Central memory CD4-positive, alpha-beta T cell (primary cell): Measurements from ENCODE around the gene PANK3.
A peak's percentile ranks its signal among the peaks of the same experiment; 100 is the strongest.
"Not testable (repeated sequence)": the region's sequence is repeated elsewhere in the genome, so short reads cannot be mapped to it uniquely, and the experiment has no call there.

ENCODE experiments used
- DNase-seq: peaks from one replicate; pipeline ENCODE4 v3.0.0; 2022
- total RNA-seq, 3 experiments: gene quantifications; one replicate each; lab custom pipeline; 2026; lab: John Stamatoyannopoulos, UW

Gene PANK3
- total RNA-seq = 115 to 237 (median 234) reads per million in 3 experiments

DNA sequence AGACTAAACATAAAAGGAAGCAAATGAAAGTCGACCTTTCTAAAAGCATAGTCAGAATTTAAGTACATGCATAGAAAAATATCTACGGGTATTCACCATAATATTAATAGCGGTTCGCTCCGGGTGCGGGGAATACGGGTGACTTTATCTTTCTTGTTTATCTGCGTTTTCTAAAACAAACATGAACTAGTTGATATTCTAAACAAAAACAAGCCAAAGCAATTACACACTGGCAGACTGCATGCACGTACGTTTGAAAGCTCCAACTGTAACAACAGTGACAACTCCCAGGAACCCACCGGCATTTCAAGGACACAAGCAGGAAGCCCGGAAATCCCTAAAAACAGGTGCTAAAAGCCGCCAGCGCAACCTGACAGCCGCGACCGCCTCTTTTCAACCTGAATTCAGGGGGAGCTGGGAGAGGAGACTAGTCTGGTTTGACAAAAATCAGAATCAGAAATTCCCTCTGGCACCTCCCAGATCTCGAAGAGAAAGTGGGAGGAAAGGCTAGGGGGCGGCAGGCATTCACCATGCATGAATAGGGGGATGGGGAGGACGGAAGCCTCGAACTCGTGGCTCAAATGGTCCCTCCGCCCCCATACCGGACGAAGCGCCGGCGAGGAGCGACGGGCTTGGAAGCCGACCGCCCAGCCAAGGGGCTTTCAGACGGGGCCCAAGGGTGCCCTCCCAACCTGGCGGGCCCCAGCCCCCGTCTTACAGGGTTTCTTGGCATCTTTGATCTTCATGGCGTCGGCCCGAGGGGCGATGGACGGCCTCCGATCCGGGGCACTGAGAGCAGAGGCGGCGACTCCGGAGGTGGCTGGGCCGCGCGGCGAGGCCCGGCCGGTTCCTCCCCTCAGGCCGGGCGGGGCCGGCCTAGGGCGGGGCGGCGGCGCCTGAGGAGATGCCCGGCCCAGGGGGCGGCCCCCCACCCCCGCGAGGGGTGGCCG lies at the start of gene PANK3:
Gene PANK3, minus strand, starts transcription at position 831 of the 950 bp plus-strand sequence. Its CDS starts 85 bp downstream, at position 746.
- DNase-seq = no peak

DNA sequence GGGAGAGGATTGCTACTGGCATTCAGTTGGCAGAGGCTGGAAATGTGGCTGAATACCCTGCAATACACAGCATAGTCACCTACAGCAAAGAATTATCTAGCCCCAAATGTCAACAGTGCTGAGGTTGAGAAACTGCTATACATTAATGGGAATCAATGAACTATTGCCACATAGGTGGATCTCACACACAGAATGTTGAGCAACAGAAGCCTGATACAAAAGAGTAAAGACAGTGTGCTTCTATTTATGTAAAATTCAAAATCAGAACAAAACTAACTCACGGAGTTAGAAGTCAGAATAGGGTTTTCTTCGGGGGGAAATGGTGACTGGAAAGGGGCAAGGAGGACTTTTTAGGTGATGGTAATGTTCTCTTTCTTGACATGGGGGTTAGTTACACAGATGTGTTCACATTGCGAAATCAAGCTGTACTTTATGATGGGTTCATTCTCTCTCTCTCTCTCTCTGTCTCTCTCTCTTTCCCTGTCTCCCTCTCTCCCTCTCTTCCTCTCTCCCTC lies 45.7 kb upstream of the PANK3 start:
- DNase-seq = no peak

DNA sequence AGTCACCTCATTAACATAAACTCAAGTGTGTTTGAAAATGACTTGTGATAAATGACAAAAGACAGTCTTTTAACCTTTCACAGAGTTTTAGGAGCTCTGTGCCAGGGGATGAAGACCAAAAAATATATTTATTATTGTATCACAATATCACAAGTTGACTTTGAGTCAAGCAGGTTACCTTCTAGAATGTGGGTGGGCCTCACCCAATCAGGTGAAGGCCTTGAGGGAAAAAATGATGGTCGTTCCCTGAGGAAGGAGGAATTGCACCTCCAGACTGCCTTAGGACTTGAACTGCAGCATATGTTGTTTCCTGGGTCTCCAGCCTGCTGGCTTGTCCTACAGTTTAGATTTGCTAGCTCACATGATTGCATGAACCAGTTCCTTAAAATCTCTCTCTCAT lies 41.6 kb upstream of the PANK3 start:
- no peak for DNase-seq

DNA sequence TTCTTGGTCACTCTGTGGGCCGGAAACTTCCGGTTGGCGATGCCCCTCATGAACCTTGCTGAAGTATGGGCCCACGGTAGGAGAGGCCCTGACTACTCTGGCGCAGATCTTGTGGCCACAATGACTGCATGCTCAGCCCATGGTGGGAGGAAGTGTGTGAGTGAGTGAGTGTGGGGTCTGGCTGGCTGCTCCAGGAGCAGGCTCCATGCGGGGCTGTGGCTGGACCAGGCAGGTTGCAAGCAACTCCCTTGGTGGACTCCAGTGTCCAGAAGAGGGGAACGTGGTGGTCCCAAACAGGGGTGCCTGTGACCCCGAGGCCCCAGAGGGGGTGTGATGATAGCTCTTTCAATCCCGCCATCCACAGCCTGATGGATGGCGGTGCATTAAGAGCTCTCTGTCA lies 35.5 kb upstream of the PANK3 start:
- DNase-seq = no peak

DNA sequence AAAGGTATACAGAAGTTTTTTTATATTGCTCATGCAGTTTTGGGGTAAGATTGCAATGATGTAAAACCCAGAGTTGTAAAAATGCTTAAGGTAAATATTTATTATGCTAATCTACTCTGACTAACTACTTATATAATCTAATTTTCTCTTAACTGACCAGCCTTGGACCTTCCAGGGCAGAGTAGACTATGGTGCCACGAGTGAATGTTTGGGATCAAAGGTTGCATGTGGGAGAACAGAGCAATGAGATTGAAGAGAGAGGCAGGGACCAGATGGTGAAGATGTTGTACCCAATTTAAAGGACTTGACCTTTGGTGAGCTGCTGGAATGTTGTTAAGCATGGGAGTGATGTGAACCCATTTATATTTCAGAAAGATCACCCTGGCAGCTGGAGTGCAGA lies 34.8 kb upstream of the PANK3 start:
- DNase-seq = no peak

DNA sequence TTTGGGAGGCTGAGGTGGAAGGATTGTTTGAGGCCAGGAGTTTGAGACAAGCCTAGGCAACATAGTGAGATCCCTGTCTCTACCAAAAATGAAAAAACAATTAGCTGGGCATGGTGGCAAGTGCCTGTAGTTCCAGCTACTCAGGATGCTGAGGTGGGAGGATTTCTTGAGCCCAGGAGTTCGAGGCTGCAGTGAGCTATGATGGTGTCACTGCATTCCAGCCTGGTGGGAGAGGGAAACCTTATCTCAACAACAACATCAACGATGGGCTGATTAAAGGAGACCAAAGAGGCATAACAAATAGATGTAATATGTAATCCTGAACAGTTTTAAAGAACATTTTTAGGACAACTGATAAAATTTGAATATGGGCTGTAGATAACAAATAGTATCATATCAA lies 34.2 kb upstream of the PANK3 start:
- DNase-seq = no peak

DNA sequence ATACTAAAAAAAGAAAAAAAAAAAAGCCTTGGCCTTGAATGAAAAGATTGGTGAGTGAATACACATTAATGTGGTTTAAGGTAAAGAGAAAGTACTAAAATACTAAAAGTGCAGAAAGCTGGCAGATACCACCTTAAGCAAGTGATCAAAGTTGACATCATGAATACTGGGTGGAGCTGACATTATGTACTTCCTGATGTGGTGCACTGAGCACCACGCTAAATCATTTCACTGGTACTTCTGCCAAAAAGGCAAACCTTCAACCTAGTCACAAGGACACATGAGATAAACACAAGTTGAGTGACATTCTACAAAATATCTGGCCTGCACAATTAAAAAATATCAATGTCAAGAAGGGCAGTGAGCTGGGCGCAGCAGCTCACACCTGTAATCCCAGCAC lies 33.8 kb upstream of the PANK3 start:
- DNase-seq = peak; percentile 46

DNA sequence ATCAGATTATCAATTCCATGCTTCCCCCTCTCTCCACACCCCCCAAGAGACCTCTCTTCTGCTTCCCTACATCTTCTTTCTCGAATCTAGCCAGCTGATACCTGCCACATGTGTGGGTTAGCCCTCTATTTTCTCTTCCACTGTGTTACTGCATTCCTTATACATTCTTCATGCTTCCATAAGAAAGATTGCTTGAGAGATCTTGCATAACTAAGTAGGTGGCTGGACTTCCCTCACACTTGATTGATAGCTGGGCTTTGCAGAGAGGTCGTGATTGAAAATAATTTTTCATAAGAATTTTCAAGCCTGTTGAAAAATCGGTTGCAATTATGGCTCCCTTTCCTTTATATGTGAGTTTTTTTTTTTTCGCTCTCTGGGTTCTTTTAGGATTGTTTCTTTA lies 33.0 kb upstream of the PANK3 start:
- no peak for DNase-seq

DNA sequence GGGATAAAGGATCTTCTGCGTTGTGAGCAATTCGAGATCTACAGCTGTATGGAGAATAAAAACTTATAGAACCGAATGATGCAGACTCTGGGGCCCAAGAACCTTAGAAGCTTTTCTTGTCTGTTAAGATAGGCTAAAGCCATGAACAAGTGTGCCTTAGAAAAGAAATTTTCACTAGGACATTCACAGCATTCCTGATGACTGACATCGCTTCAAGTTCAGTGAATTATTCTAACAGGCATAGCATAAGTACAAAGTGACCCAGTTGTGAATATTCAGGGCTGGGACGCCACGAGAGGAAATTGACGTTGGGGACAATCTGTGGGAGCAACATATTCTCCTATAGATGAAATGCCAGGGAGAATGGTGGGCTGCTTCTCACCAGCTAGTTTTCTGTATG lies 32.0 kb upstream of the PANK3 start:
- no peak for DNase-seq

DNA sequence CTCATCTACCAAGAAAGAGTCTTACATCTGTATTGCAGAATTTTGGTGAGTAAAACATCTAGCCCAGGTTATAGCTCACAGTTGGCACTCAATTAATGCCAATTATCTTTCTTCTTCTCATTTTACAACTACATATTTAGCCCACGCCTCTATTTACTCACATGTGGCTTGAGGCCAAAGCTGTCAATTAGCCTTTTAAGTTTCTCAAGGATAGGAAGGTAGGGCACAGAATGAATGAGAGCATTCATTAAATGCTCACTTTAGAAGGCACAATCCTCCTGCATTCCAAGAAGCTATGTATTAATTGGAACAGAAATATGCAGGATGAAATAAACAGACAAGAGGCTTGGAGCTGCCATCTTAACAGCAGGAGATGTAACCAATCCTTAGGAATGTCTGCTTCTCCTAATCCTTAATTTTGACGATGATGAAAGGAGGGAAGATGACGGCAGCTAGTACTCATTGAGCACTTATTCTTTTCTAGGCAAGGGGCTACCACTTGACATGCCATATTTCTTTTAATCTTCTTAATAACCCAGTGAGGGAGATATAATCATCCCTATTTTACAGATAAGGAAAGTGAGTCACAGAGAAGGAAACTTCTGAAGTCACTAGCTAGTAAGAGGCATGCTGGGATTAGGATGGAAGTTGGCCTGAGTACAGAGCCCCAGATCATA lies 30.8 kb upstream of the PANK3 start:
- no peak for DNase-seq

DNA sequence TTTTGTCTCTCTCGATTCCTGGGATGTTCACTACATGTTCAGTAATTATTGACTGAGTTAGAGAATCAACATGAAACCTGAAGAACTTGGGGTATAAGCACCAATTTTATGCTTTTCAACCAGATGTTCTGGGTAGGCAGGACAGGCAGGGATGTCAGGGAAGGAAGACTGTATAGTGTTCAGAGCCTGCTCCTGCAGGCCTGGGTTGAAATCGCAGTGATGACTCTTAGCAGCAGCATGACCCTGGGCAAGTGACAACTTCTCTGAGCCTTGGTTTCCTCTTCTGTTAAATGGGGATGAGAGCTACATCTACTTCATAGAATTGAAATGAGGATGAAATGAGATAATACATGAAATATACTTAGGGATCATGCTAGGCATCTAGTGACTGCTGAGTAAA lies 29.7 kb upstream of the PANK3 start:
- DNase-seq = no peak

DNA sequence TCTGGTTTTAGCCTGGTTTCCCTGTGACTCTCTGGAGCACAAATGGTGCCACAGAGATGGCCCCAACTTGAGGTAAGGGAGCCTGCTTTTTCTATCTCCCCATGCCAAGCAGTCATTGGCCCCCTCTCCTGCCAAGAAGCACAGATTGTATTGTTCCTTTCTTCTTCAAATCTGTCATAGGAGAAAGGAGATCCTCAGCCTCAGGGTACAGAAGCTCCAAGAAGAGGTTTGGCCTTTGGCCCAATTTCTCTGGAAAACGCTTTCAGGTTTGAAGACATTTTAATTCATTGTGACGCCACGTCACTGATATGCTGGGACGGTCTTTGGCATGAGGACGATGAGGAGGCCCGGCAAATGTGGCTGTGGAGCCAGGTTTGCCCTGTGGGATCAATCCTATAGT lies 29.2 kb upstream of the PANK3 start:
- no peak for DNase-seq

DNA sequence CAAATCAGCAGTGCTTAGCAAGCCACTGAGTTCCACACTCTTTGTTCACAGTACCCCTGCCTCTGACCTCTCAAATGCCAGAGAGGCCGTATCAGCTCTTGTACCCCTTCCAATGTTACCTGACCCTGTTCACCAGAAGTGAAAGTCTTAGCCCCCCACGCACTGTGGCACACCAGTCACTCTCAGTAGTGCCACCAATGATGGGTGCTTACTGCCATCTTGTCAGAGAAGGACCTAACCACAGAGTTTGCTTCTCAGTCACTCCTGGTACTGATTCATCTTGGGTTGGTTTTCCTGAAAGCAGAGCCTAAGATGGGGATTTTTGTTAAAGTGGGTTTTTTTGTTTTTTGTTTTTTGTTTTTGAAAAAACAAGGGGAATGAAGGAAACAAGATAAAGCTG lies 28.8 kb upstream of the PANK3 start:
- DNase-seq = no peak

DNA sequence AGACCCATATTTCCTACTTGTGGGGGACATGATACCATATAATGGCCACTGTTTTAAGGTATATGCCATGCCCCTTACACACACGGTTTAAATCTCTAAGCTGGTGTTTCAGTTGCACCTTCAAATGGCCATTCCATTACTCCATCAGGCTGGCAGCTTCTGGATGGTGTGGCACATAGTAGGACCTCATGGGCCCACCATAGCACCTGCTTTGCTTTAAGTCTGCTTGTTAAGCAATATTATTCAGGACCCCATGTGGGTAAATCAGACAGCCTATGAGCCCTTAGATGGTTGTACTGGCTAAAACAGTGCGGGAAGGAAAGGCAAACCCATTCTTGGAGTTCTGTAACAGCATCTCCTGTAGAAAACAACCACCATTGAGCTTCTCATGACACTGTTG lies 27.4 kb upstream of the PANK3 start:
- no peak for DNase-seq

DNA sequence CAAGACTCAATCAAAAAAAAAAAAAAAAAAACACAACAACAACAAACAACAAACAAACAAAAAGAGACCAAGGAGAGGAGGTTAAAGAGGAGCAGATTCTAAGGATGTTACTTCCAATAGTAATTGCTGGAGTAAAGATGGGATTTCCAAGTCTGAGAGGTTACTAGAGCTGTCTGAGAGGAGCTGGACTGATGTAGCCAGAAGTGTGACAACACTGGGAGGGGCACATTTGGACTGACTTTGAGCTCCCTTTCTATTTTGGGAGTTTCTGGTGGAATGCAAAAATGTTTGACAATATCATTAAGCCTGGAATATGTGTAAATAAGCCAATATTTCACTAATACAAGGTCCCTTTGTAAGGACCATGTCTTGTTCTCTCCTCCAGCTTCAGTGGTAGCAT lies 25.3 kb upstream of the PANK3 start:
- no peak for DNase-seq

DNA sequence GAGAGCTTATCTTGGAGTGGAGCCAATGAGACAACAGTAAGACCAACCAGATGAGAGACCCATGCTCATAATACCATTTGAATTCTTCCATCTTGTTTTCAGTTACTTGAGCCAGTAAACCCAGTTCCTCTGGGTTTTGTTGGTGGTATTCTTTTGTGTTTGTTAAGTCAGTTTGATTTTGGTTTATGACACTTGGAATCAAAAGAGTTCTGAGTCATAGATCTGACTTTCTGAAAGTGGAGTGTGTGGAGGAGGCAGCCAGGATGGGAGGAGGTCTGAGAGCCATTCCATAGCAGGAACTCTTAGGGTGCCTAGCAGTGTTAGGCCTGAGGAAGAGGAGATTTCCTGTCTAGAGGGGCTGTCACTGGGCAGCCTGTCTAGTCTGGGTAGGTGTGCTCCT lies 24.6 kb upstream of the PANK3 start:
- DNase-seq = no peak

DNA sequence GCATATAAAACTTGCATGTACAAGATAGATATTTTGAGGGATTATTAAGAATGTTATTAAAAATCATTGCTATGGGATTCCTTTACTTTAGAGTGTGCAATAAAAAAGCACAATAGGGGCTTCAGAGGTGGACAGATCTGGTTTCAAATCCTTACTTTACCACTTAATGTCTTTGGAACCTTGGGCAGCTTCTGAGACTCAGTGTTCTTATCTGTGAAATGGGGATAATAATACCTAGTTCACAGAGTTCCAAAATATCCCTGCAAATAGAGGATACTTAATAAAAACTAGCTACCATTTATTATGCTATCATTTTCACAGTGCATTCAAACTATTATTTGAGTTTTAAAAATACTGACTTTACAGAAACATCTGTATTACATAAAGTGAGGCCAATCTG lies 23.3 kb upstream of the PANK3 start:
- no peak for DNase-seq

DNA sequence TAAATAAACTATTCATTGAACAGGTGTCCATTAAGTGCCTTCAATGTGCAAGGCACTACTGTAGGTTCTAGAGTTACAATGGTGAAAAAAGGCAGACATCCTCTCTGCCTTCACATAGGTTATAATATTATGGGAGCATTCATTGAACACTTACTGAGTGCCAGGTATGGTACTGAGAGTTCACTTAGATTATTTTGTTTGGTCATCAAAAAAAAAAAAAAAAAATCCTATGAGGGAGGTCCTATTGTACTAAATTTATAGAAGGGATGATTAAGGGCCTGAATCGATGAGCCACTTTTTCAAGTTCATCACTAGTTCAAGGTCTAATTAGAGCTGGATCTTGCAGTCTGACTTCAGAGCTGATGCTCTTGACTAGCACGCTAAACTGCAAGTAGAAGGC lies 22.8 kb upstream of the PANK3 start:
- DNase-seq = no peak

DNA sequence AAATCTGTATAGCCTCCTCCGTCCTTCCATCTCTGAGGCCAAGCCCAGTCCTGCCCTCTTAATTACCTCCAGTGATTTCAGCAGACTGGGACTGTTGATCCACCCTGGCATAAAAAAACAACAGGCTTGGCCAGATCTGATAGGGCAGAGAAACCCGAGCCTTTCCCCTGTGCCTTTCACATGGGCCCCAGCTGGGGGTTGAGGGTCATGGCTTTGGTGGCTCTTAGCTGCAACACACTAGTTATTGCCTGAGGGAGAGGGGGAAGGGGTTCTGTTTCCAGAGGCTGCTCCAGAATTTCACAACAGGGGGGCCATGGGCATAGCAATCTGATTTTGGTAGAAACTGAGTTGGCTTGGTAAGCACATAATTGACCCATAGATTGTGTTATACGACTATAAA lies 21.2 kb upstream of the PANK3 start:
- DNase-seq = no peak

DNA sequence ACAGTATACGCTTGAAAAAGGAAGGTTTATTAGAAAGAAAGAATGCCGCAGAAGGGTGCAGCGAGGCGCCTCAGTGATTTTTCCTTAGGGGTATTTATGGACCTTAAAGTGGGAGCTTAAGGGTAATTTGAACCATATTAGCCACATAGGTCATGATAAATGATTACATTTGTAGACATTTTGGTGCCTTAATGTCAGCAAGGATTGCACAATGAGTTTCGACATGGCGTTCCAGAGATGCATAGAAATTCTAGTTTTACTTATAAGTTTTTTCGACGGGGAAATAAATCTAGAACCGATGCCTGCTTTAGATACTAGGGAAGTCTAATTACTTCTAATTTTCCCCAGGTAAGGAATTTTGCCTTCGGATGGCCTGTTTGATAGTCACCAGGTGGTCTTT lies 20.7 kb upstream of the PANK3 start:
- DNase-seq = no peak

DNA sequence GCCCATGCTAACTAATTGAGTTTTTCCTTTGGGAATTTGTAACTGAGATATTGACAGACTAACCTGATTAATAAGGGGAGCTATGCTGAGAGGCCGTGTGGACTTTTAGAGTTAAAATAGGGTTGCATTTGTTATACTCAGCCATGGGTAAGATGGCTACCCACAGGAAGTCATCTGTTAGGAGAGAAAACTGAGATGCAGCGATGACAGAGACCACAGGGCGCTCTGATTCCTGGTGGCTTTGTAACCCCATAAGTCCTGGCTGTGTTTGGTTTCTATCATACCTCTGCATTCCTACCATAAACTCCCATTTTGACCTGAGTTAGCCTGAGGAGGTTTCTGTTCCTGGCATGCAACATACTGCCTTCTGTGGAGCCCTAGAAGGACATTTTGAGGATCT lies 19.5 kb upstream of the PANK3 start:
- DNase-seq = no peak

DNA sequence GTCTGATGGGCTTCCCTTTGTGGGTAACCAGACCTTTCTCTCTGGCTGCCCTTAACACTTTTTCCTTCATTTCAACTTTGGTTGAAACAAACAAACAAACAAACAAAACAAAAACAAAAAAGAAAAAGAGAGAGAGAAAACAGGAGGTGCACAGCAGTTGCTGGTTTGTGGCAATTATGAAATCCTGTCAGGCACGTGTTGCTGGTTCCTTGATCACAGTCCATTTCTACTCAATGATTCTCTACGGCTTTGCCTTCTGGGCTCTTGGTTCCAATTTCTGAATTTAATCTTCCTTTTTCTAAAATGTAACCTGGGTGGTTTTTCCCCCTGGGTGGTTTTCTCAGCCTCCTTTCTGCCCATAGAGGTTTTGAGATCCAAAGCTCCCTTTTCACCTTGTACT lies 17.8 kb upstream of the PANK3 start:
- DNase-seq = no peak

DNA sequence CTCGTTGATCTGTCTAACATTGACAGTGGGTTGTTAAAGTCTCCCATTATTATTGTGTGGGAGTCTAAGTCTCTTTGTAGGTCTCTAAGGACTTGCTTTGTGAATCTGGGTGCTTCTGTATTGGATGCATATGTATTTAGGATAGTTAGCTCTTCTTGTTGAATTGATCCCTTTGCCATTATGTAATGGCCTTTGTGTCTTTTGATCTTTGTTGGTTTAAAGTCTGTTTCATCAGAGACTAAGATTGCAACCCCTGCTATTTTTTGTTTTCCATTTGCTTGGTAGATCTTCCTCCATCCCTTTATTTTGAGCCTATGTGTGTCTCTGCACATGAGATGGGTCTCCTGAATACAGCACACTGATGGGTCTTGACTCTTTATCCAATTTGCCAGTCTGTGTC lies 17.0 kb upstream of the PANK3 start:
- not testable (repeated sequence) for DNase-seq

DNA sequence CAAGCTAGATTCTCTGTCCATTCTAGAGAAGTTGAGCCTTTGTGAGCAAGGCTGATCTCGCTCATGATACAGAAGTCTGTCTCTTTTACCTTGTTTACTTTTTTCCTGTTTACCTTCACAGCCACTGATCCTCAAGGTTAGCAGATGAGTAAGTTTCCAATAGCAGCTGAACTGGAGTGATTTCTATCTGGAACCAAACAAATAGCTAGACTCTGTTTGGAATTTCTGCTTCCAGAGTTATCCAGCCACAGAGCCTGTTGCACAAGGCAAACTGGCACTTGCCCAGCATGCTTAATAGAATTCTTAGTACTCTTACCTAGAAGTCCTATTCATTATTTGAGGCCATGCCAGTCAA lies 12.8 kb upstream of the PANK3 start:
- DNase-seq = no peak
